ENCODE data around the gene LIPT1. TPM values are rescaled to one million over a fixed set of nuclear protein-coding genes. Genes with fewer than 3 reads are reported as not detected.

Gene LIPT1
- total and polyA plus RNA-seq, 2 of the 4 experiments (the other 2 are of a cell fraction), result 3.2 to 3.5 TPM

DNA sequence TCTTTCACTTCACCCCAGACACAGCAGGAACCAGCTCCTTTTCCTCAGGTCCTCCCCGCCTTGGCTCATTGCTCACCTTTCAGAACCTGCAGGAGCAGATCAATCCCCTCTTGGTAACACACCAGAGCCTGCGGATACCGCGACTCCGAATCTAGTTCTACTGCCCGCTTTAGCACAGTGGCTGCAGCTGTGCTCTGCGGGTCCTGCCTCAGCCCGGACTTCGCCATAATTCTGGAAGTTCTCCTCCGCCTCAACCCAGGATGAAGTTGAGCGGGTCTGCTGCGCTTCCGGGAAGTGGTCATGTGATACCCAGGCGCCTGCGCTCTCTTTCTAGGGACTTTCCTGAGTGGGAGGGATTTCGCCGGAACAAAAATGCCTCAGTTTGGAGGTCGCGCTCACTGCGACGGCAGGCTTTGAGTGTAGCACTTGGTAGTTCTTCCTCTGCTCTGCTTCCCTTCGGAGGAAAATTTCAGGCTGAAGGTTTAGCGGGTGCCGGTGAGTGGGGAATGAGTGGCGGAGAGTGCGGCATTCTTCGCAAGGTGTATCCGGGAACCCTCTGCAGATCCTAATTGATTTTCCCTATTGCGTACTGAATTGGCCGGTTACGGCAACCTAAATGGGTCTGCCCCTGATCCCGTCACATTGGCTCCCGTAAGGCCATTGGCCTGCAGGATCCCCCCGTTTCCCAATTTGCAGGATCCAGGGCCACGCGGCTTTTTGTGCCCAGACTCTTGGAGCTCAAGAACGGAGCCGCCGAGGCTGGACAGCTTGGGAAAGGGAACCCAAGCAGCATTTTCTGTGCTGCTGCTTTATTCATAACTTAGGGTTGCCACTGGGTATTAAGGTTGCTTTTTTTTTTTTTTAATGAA, 26.2 kb downstream of the LIPT1 start, which contains the start of the genes MITD1 and MRPL30 (continued):
- TF ChIP-seq SMC3 (IDR thresholded peaks at IDR 0.05; ENCODE audit: low read depth, low read length) (peak; percentile 24; the same call in 1 of the 2 replicates), BHLHE40 (IDR thresholded peaks at IDR 0.05; ENCODE audit: low read depth, low read length) (no peak), NFE2L2 (IDR thresholded peaks at IDR 0.05; ENCODE audit: low read depth, low read length) (no peak), CHD1 (IDR thresholded peaks at IDR 0.05; ENCODE audit: low read depth, low read length) (no peak)

DNA sequence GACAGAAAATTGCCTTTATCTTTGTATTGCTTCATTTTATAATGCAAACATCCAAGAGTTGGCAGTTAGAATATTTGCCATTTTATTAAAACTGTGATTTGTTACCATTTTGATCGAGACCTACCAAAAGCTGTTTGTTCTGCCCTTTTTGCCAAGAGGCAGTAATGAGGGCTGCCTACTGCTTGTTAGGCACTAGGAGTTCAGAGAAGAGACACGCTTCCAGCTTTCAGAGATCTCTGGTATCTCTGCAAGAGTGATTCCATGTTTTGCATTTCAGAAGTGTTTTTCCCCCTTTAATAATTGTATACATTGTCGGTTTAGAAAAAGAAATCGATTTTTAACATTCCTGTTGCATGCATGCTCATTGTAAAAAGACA, 26.8 kb downstream of the LIPT1 start:
- Histone ChIP-seq H3K18ac (ENCODE audit: low read depth, low read length) (no peak overlapping the region), H2BK20ac (ENCODE audit: low read depth, low read length) (no peak overlapping the region), H3K4me1 (ENCODE audit: control insufficient read depth, insufficient read depth, low read length) (no peaks in the 10 kb centered on the region; the same call in 1 of the 2 replicates), H3K27me3 (ENCODE audit: control insufficient read depth, insufficient read depth, low read length) (no peaks in the 10 kb centered on the region), H3K4ac (ENCODE audit: low read depth, low read length) (0 out of 2 replicates have a peak overlapping the region, but pooled peaks have one; percentile 36), H3K4me2 (ENCODE audit: low read depth, low read length) (peak overlapping the region; percentile 100), H2AK5ac (ENCODE audit: low read depth, low read length) (peak overlapping the region; percentile 74), H4K20me1 (ENCODE audit: insufficient read depth, low read length) (no peaks in the 10 kb centered on the region), H3K14ac (replicated peaks; ENCODE audit: low read depth, low read length) (peak overlapping the region; percentile 86), H4K5ac (ENCODE audit: low read depth, low read length) (0 out of 2 replicates have a peak overlapping the region, but pooled peaks have one; percentile 49), H3K27ac (ENCODE audit: insufficient read depth, low read length) (0 out of 2 replicates have a peak overlapping the region, but pooled peaks have one; percentile 47), H2BK5ac (ENCODE audit: low read depth, low read length, poor library complexity, severe bottlenecking) (no peak overlapping the region), H3K23ac (ENCODE audit: low read depth, low read length) (peak overlapping the region; percentile 79; the same call in 1 of the 2 replicates), H3K79me1 (ENCODE audit: low read depth in 1 of 2, low read length in 2 of 2) (peaks cover 27 to 43% of the 10 kb centered on the region in 2 experiments; a peak in 3 of 4 replicates), H3K56ac (ENCODE audit: extremely low read depth, insufficient read depth, low read length) (peak overlapping the region; percentile 90; the same call in 1 of the 2 replicates), H2AK9ac (replicated peaks; ENCODE audit: low read depth, low read length, poor library complexity) (peak overlapping the region; percentile 71), H3K4me3 (ENCODE audit: insufficient read depth, low read depth, low read length) (peak overlapping the region; percentile 75), H3K9me3 (ENCODE audit: control insufficient read depth, insufficient read depth, low read length) (no peaks in the 10 kb centered on the region), H2BK15ac (ENCODE audit: low read depth, low read length) (no peak overlapping the region), H3K9me1 (ENCODE audit: insufficient read depth, low read length) (no peaks in the 10 kb centered on the region; the same call in 1 of the 2 replicates), H2AFZ (replicated peaks; ENCODE audit: low read length, poor library complexity) (no peak overlapping the region), H3K36me3 (ENCODE audit: control insufficient read depth, insufficient read depth, low read length) (no peaks in the 10 kb centered on the region), H2BK120ac (ENCODE audit: low read depth, low read length) (no peak overlapping the region), H4K8ac (ENCODE audit: low read depth in 2 of 2, low read length in 2 of 2) (peak overlapping the region; percentile 32 to 97), H4K91ac (ENCODE audit: insufficient read depth, low read depth, low read length) (peak overlapping the region; percentile 19; the same call in 1 of the 2 replicates), H3K9ac (ENCODE audit: low read depth, low read length) (peak overlapping the region; percentile 78)
- intact Hi-C loops (cut with micrococcal nuclease), result loop anchor here (1.0 kb wide), 3 partner anchors 155 to 1079 kb away; partner anchors contain the start of genes REV1 and TXNDC9
- DNase-seq (peak; percentile 1), ATAC-seq (ENCODE audit: low read depth) (no peak)
- CTCF ChIA-PET, result interaction anchor here (0.7 kb wide), 1 partner anchor 803 kb away, joined by 3 read pairs; no protein-coding TSS in a partner anchor
- POLR2A ChIA-PET (ENCODE audit: unreplicated experiment), result no interaction called here
- in situ Hi-C loops (cut with MboI; ENCODE audit: low sequenced_read_pairs), result loop anchor here (10.0 kb wide), 2 partner anchors 153 to 293 kb away; partner anchors contain the start of genes EIF5B and TXNDC9
- no TSS peak for BruUV-seq (replicated peaks)
- dilution Hi-C loops (cut with HindIII; ENCODE audit: low sequenced_read_pairs, unreplicated experiment), result no loop called here
- 0% methylated on average over 1 of the region's 4 CpGs; no CpG with 5 or more reads in 1 of the 2 experiments for WGBS, 2 experiments (ENCODE audit: extremely low coverage in 2 of 2, insufficient read length in 1 of 2)
- TF ChIP-seq POLR2A (IDR thresholded peaks at IDR 0.05; ENCODE audit: low read depth, low read length) (no peak), RAD21 (IDR thresholded peaks at IDR 0.05; ENCODE audit: low read length) (no peak), RCOR1 (IDR thresholded peaks at IDR 0.05; ENCODE audit: insufficient replicate concordance, low read length) (no peak), MXI1 (IDR thresholded peaks at IDR 0.05; ENCODE audit: borderline replicate concordance, low read depth, low read length) (no peak), CEBPB (IDR thresholded peaks at IDR 0.05; ENCODE audit: low read depth, low read length) (no peak), BHLHE40 (IDR thresholded peaks at IDR 0.05; ENCODE audit: low read depth, low read length) (no peak), MAFK (IDR thresholded peaks at IDR 0.05; ENCODE audit: low read depth, low read length) (no peak), MAZ (IDR thresholded peaks at IDR 0.05; ENCODE audit: borderline replicate concordance, low read depth, low read length) (no peak), SMC3 (IDR thresholded peaks at IDR 0.05; ENCODE audit: low read depth, low read length) (no peak), CHD1 (IDR thresholded peaks at IDR 0.05; ENCODE audit: low read depth, low read length) (no peak)
- TF ChIP-seq, protein P1, sequence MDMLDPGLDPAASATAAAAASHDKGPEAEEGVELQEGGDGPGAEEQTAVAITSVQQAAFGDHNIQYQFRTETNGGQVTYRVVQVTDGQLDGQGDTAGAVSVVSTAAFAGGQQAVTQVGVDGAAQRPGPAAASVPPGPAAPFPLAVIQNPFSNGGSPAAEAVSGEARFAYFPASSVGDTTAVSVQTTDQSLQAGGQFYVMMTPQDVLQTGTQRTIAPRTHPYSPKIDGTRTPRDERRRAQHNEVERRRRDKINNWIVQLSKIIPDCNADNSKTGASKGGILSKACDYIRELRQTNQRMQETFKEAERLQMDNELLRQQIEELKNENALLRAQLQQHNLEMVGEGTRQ (IDR thresholded peaks at IDR 0.05; ENCODE audit: low read depth, low read length), result no peak

Data from IMR-90 (cell line).